Epidermal melanocyte (primary cell): ENCODE data around the gene CYBC1.
"Not testable (repeated sequence)": the region's sequence is repeated elsewhere in the genome, so short reads cannot be mapped to it uniquely, and the experiment has no call there.

Experiments used
- DNase-seq: peaks from one replicate; pipeline ENCODE4 v3.0.0; 2011; ENCODE audit warnings: low spot score; ENCODE audit not compliant: insufficient read length

CYBC1 gene

GRCh38 chr17:82435601-82436583 is 14.7 kb downstream of the CYBC1 start:
- no peak for DNase-seq

GRCh38 chr17:82435103-82435502 is 15.4 kb downstream of the CYBC1 start:
- DNase-seq: no peak

GRCh38 chr17:82434216-82434565 is 16.4 kb downstream of the CYBC1 start:
- DNase-seq: no peak

GRCh38 chr17:82433560-82434215 is 16.9 kb downstream of the CYBC1 start:
- no peak for DNase-seq

DNA sequence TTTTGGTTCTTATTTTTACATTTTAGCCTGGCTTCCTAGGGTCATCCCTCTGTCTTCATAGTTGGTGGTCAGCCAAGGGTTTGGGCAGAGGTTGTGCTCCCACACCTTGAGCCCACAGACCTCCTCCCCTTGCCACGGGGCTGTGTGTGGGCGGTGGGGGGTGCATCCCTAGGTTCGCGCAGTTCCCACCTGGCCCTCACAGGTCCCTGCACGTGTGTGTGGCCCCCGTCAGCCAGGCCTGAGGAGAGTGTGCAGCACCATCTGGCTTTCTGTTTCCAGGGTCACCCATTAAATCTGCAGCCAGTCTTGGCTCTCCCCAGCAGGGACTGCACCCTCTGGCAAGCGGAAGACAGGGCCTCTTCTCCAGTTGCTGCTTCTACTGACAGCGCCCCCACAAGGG is 18.5 kb downstream of the CYBC1 start:
- no peak for DNase-seq

DNA sequence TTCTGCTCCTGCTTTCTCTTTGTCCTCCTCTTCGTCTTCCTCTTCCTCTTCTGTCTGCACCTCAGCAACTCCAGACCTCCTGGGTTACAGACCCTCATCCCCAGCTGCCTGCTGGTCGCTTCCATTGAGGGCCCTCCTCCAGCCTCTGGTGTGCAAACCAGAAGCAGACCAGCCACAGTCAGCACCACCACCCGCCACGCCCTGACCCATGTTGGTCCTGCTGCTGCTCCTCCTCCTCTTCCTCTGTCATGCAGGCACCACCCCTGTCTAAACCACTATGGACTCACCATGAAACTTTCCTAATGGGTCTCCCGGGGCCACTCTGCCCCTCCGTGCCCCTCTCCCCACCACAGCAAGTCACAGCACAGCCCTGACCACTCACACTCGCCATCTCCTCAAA is 20.7 kb downstream of the CYBC1 start:
- DNase-seq: no peak

GRCh38 chr17:82428546-82428945 is 22.0 kb downstream of the CYBC1 start:
- DNase-seq: no peak

DNA sequence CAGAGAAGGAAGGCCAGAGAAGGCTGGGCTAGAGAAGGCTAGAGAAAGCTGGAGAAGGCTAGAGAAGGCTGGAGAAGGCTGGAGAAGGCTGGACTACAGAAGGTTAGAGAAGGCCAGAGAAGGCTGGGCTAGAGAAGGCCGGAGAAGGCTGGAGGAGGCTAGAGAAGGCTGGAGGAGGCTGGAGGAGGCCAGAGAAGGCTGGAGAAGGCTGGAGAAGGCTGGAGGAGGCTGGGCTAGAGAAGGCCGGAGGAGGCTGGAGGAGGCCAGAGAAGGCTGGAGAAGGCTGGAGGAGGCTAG is 25.7 kb downstream of the CYBC1 start:
- DNase-seq: no peak

DNA sequence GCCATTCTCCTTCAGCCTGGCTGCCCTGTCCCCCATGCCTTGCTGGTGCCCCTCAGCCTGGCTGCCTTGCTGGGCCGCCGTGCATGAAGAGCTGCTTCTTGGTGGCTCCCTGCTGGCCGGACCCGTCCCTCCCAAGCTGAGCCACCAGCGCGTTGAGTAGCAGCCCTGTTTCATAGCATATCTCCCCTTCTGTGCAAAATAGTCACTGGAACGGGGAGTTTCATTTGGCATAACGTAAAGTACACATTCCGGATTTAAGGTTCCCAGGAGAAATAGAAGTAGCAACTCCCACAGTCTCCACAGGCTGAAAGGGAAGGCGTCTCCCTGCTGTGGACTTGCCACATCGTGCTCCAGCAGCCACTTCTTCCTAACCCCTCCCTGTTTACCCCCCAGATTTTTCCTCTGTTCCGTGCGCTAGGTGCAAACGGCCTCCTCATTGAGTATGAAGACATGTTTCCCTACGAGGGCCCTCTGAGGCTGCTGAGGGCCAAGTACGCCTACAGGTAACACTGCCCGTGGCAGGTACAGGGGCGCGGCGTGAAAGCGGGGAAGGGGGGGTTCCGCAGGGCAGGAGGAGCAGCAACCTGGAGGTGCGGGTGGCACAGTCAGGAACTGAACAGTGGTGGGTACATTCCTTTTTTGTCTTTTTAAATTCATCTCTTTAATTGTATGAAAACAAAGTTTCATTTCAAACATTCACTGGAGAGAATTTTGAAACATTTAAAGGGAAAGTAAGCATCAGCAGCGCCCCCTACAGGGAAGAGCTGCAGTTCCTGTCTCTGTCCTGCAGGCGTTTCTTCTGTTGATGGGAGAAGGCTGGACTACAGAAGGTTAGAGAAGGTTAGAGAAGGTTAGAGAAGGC is 26.3 kb downstream of the CYBC1 start:
- DNase-seq: no peak

DNA sequence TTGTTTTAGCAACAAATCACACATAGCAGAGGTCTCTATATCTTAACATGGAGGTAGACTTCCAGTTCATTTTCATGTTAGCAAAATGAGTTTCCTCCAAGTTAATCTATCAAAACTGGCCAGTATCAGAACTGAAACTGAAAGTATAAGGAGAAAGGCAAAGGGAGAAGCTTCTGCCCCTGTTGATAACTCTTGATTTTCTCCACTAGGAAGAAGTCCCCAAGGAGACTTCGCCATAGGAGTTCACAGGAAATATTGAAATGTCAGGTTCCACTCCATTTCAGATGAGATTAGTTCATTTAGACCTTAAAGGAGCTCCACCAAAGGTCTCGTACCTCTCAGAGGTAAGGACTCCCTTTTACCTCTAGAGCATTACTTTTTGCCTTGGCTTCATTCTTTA is 31.0 kb downstream of the CYBC1 start:
- no peak for DNase-seq

DNA sequence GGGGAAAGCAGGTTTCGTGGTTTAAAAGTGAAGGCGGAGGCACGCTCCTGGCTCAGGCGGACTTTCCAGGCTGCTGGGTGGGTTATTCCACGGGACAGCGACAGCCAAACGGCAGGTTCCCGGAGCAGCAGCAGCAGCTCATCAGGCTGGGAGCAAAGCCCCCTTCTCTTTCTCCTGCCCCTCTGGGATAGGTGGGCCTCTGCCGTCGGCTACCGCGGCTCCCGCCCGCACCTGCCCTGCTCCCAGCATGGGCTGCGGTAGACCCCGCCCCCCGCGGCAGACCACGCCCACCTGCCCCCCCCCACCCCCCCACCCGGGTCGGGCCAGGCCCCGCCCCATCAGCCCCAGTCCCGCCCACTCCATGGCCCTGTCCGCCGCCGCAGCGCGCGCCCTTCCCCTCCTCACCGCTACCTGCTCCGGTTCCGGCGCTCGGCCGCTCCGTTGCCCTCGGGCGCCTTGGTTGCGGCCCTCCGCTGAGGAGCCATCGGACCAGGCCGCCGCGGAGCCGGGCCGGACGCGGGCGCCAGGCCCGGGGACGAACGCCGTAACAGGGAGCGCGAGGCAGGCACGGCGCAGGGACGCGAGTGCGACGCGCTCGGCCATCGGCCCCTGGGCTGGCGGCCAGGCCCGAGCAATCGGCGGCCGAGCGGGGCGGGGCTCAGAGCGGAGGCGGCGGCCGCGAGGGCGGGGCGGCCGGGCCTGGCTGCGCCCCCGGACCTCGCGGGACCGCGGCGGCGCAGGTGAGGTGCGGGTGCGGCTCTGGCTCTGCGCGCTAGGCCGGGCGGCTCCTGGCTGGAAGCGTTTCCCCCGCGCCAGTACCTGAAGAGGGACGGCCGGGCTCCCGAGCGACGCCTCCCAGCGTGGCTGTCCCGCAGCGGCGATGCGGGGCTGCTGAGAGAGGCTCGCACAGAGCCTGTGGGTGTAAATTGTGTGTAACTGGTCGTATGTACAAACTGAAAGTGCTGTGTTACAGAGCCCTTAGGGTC is 32.3 kb downstream of the CYBC1 start, which contains the start of the genes HEXD and OGFOD3:
HEXD (plus strand) TSS at position 347 of the 986 bp plus-strand sequence. CDS start 1,453 bp downstream, outside the sequence.
OGFOD3 (minus strand) TSS at position 586 of the 986 bp plus-strand sequence; CDS start at position 485, 101 bp downstream.
- DNase-seq: peak; percentile 92

GRCh38 chr17:82416771-82417170 is 33.8 kb downstream of the CYBC1 start:
- no peak for DNase-seq

DNA sequence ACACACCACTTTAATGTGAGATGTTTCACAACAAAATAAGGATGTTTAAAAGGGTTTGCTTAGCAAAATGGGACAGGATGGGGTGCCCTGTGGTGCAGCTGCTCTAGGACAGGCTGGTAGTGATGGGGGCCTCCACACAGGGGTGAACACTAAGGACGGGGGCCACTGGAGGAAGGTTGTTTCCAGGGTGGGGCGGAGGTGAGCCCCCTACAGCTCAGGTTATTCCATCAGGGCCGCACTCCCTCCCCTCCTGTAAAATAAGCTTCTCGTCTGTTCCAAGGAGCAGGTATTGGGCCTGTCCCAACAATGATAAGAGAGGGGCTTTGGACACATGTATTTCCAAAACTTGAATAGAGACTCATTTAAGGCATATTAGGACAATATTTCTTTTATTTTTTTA is 34.3 kb downstream of the CYBC1 start:
- no peak for DNase-seq

- DNase-seq: no peak
Observed at GRCh38 chr17:82415786-82416185, 34.8 kb downstream of the CYBC1 start.

- DNase-seq: no peak
Observed at GRCh38 chr17:82415336-82415735, 35.2 kb downstream of the CYBC1 start.

GRCh38 chr17:82414548-82415281 is 35.8 kb downstream of the CYBC1 start:
- peak; percentile 88 for DNase-seq

GRCh38 chr17:82412535-82413520 is 37.7 kb downstream of the CYBC1 start:
- no peak for DNase-seq

GRCh38 chr17:82412081-82412480 is 38.5 kb downstream of the CYBC1 start:
- not testable (repeated sequence) for DNase-seq
